H9 (cell line): Measurements from ENCODE around the gene RBMS3. TPM values are rescaled to one million over a fixed set of nuclear protein-coding genes. Genes with fewer than 3 reads are reported as not detected.

Experiments used
- DNase-seq: peaks from one replicate; pipeline ENCODE4 v3.0.0-alpha.2; 2017
- H2AFZ ChIP-seq: one replicate; pipeline ENCODE4 v1.6.1; 2013; ENCODE audit warnings: mild to moderate bottlenecking, low read length, control low read depth, moderate library complexity
- H2AK5ac ChIP-seq: 2 replicates; pipeline ENCODE4 v1.6.1; 2013; ENCODE audit warnings: low read length, control low read depth, mixed read lengths; ENCODE audit not compliant: insufficient read length
- H2BK120ac ChIP-seq: one replicate; pipeline ENCODE4 v1.6.1; 2013; ENCODE audit warnings: low read depth, mild to moderate bottlenecking, low read length, control low read depth, inconsistent platforms; ENCODE audit not compliant: poor library complexity, severe bottlenecking
- H2BK12ac ChIP-seq: 2 replicates; pipeline ENCODE4 v1.6.1; 2013; ENCODE audit warnings: low read length, control low read depth, mixed read lengths, low read depth; ENCODE audit not compliant: insufficient read length
- H2BK15ac ChIP-seq: 2 replicates; pipeline ENCODE4 v1.6.1; 2013; ENCODE audit warnings: low read depth, low read length, control low read depth
- H2BK20ac ChIP-seq: one replicate; pipeline ENCODE4 v1.6.1; 2013; ENCODE audit warnings: low read depth, mild to moderate bottlenecking, low read length, control low read depth, inconsistent platforms; ENCODE audit not compliant: poor library complexity, severe bottlenecking
- H2BK5ac ChIP-seq: 2 replicates; pipeline ENCODE4 v1.6.1; 2013; ENCODE audit warnings: low read length, control low read depth, mixed read lengths; ENCODE audit not compliant: insufficient read length
- H3K14ac ChIP-seq: 2 replicates; pipeline ENCODE4 v1.6.1; 2013; ENCODE audit warnings: low read length, control low read depth; ENCODE audit not compliant: insufficient read depth
- H3K18ac ChIP-seq: 2 replicates; pipeline ENCODE4 v1.6.1; 2013; ENCODE audit warnings: low read depth, mild to moderate bottlenecking, mixed read lengths, low read length, control low read depth; ENCODE audit not compliant: insufficient read length
- H3K23ac ChIP-seq: 2 replicates; pipeline ENCODE4 v1.6.1; 2013; ENCODE audit warnings: low read length, control low read depth, mixed read lengths, low read depth; ENCODE audit not compliant: insufficient read length
- H3K23me2 ChIP-seq: 2 replicates; pipeline ENCODE4 v1.6.1; 2013; ENCODE audit warnings: low read depth, mild to moderate bottlenecking, mixed read lengths, low read length, control low read depth; ENCODE audit not compliant: insufficient read length, poor library complexity, severe bottlenecking
- H3K27ac ChIP-seq: 2 replicates; pipeline ENCODE4 v1.5.1; 2013; ENCODE audit warnings: low read length, control low read depth, mixed read lengths, low read depth; ENCODE audit not compliant: insufficient read length
- H3K27me3 ChIP-seq: 2 replicates; pipeline ENCODE4 v1.6.1; 2013; ENCODE audit warnings: low read length, control low read depth, inconsistent platforms; ENCODE audit not compliant: insufficient read depth
- H3K4ac ChIP-seq: 2 replicates; pipeline ENCODE4 v1.6.1; 2013; ENCODE audit warnings: low read depth, mild to moderate bottlenecking, control low read depth, inconsistent platforms, low read length, moderate library complexity
- H3K4me1 ChIP-seq: 2 replicates; pipeline ENCODE4 v1.6.1; 2013; ENCODE audit warnings: low read length, control low read depth, inconsistent platforms; ENCODE audit not compliant: insufficient read depth
- H3K4me2 ChIP-seq: 2 replicates; pipeline ENCODE4 v1.6.1; 2013; ENCODE audit warnings: low read length, control low read depth, mixed read lengths; ENCODE audit not compliant: insufficient read length, insufficient read depth
- H3K56ac ChIP-seq: 2 replicates; pipeline ENCODE4 v1.6.1; 2013; ENCODE audit warnings: low read depth, mild to moderate bottlenecking, mixed read lengths, low read length, control low read depth; ENCODE audit not compliant: insufficient read length
- H3K79me1 ChIP-seq: 2 replicates; pipeline ENCODE4 v1.6.1; 2013; ENCODE audit warnings: low read depth, mild to moderate bottlenecking, moderate library complexity, low read length, control low read depth, inconsistent platforms; ENCODE audit not compliant: insufficient read depth, poor library complexity, severe bottlenecking
- H3K79me2 ChIP-seq: 2 replicates; pipeline ENCODE4 v1.6.1; 2013; ENCODE audit warnings: low read length, control low read depth, inconsistent platforms; ENCODE audit not compliant: insufficient read depth
- H3K9ac ChIP-seq: 2 replicates; pipeline ENCODE4 v1.6.1; 2013; ENCODE audit warnings: low read length, control low read depth, mixed read lengths; ENCODE audit not compliant: insufficient read length; ENCODE audit errors: extremely low read depth
- H3K9me3 ChIP-seq: one replicate; pipeline ENCODE4 v1.6.1; 2013; ENCODE audit warnings: low read depth, low read length, inconsistent platforms; ENCODE audit not compliant: control insufficient read depth
- H3T11ph ChIP-seq: one replicate; pipeline ENCODE4 v1.6.1; 2013; ENCODE audit warnings: mild to moderate bottlenecking, low read length, control low read depth, inconsistent platforms
- H4K20me1 ChIP-seq: one replicate; pipeline ENCODE4 v1.6.1; 2013; ENCODE audit not compliant: control insufficient read depth, insufficient read length, insufficient read depth
- H4K5ac ChIP-seq: 2 replicates; pipeline ENCODE4 v1.6.1; 2013; ENCODE audit warnings: low read depth, mild to moderate bottlenecking, mixed read lengths, low read length, control low read depth; ENCODE audit not compliant: insufficient read length
- H4K8ac ChIP-seq: replicated peaks from 2 replicates; pipeline ENCODE4 v1.6.1; 2013; ENCODE audit warnings: low read length, control low read depth, mixed read lengths, low read depth; ENCODE audit not compliant: insufficient read length
- H4K91ac ChIP-seq: 2 replicates; pipeline ENCODE4 v1.6.1; 2013; ENCODE audit warnings: low read depth, mild to moderate bottlenecking, moderate library complexity, mixed read lengths, low read length, control low read depth; ENCODE audit not compliant: insufficient read length
- H3K27ac Mint-ChIP-seq, 3 experiments: 2 replicates in 2 of 3; 3 replicates in 1 of 3; pipeline ENCODE4 v1.8.0; 2020 to 2021; ENCODE audit warnings: mixed read lengths in 3 of 3, mild to moderate bottlenecking in 1 of 3, moderate library complexity in 1 of 3
- H3K27me3 Mint-ChIP-seq: 2 replicates; pipeline ENCODE4 v1.8.0; 2021; ENCODE audit warnings: low read depth, mild to moderate bottlenecking, moderate library complexity, mixed read lengths
- H3K36me3 Mint-ChIP-seq, 3 experiments: 2 replicates in 2 of 3; 3 replicates in 1 of 3; pipeline ENCODE4 v1.8.0; 2020 to 2021; ENCODE audit warnings: low read depth in 3 of 3, mixed read lengths in 3 of 3; ENCODE audit not compliant: insufficient read depth in 1 of 3
- H3K4me1 Mint-ChIP-seq, 2 experiments: 2 replicates each; pipeline ENCODE4 v1.8.0; 2020; ENCODE audit warnings: mixed read lengths in 2 of 2
- H3K4me3 Mint-ChIP-seq, 2 experiments: 2 replicates in 1 of 2; 3 replicates in 1 of 2; pipeline ENCODE4 v1.8.0; 2020 to 2021; ENCODE audit warnings: mild to moderate bottlenecking in 2 of 2, mixed read lengths in 2 of 2, moderate library complexity in 1 of 2
- H3K9me3 Mint-ChIP-seq, 2 experiments: 2 replicates in 1 of 2; 3 replicates in 1 of 2; pipeline ENCODE4 v1.8.0; 2020; ENCODE audit warnings: mild to moderate bottlenecking in 2 of 2, mixed read lengths in 2 of 2, moderate library complexity in 1 of 2
- CTCF ChIP-seq: fragments of 200-600 bp; sonication (generic); conservative IDR thresholded peaks from 3 replicates; pipeline ENCODE4 v1.8.0; 2021; ENCODE audit warnings: antibody characterized with exemption, mild to moderate bottlenecking
- WGBS: extraction: QIAGEN DNeasy Blood & Tissue Kit; methylation state at CpG from one replicate; pipeline ENCODE4 v1.1.7; 2013; ENCODE audit warnings: missing lambda C conversion rate, low lambda C conversion rate, mixed read lengths; ENCODE audit not compliant: insufficient read length; ENCODE audit errors: extremely low coverage; 5-methylcytosine and 5-hydroxymethylcytosine counted together
- total RNA-seq: library from RNA; stranded (reverse); gene quantifications from 2 replicates; pipeline ENCODE4 v1.2.1, GENCODE V29; 2021

Gene RBMS3
- total RNA-seq, 1 experiment from 2014 or later = 8.1 TPM

DNA sequence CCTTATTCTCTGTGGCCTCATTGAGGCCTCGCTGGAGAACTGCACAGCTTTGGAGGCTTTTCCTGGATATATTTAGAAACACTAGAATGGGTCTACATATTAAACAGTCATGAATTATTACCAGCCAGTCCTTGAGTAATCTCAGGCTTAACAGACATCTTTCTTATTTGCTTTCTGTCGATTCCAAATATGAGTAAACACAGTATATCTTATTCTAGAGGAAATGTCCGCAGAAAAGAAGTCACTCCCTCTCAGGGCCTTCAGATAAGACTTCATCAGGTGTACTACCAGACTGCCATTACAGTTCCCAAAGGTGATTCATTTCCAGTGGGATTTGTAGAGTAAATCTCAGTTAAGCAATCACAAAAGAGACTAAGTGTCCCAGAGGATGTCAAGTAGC, 310.7 kb downstream of the RBMS3 start:
- no peak for DNase-seq
- no peaks in the 10 kb centered on the region for H3K23me2 ChIP-seq
- no peaks in the 10 kb centered on the region for H3K27me3 ChIP-seq
- H3K36me3 Mint-ChIP-seq = no peaks in the 10 kb centered on the region
- no peak overlapping the region for H3K23ac ChIP-seq
- no peak overlapping the region for H4K5ac ChIP-seq
- H3K79me2 ChIP-seq = no peaks in the 10 kb centered on the region
- H3K56ac ChIP-seq = no peak overlapping the region
- no peak overlapping the region for H3K9ac ChIP-seq
- no peaks in the 10 kb centered on the region for H3K9me3 ChIP-seq
- no peak overlapping the region for H3K4ac ChIP-seq
- no peak overlapping the region for H2BK20ac ChIP-seq
- no peak overlapping the region for H4K91ac ChIP-seq
- no peaks in the 10 kb centered on the region for H3K4me1 ChIP-seq
- H3K79me1 ChIP-seq = no peaks in the 10 kb centered on the region
- H3K9me3 Mint-ChIP-seq = no peaks in the 10 kb centered on the region
- no peak overlapping the region for H2AK5ac ChIP-seq
- no peak for TF ChIP-seq CTCF
- H2BK120ac ChIP-seq = no peak overlapping the region
- no peaks in the 10 kb centered on the region for H3K4me1 Mint-ChIP-seq
- WGBS = no CpG with 5 or more reads among the region's 3 CpGs
- H3K4me2 ChIP-seq = no peak overlapping the region
- H2BK15ac ChIP-seq = no peak overlapping the region
- no peak overlapping the region for H3K14ac ChIP-seq
- H4K8ac ChIP-seq = no peak overlapping the region
- no peak overlapping the region for H3K27ac ChIP-seq
- no peaks in the 10 kb centered on the region for H3K27me3 Mint-ChIP-seq
- no peak overlapping the region for H3K4me3 Mint-ChIP-seq
- H2AFZ ChIP-seq = no peak overlapping the region
- H4K20me1 ChIP-seq = no peaks in the 10 kb centered on the region
- no peak overlapping the region for H2BK5ac ChIP-seq
- no peak overlapping the region for H3K27ac Mint-ChIP-seq
- no peak overlapping the region for H2BK12ac ChIP-seq
- H3T11ph ChIP-seq = no peak overlapping the region
- H3K18ac ChIP-seq = no peak overlapping the region
